Measurements from ENCODE around the gene RMRP. TPM values are rescaled to one million over a fixed set of nuclear protein-coding genes. Genes with fewer than 3 reads are reported as not detected.

RMRP gene
- total and polyA plus RNA-seq, 2 of the 4 experiments (the other 2 are of a cell fraction) = 39.7 to 13,690 TPM

GRCh38 chr9:35681341-35682002, 23.7 kb upstream of the RMRP start:
- ATAC-seq (ENCODE audit: low read depth) = peak; percentile 4
- WGBS, 2 experiments (ENCODE audit: extremely low coverage in 2 of 2, insufficient read length in 1 of 2) = 83% methylated on average over 2 of the region's 3 CpGs; no CpG with 5 or more reads in 1 of the 2 experiments
- Histone ChIP-seq H4K20me1 (ENCODE audit: insufficient read depth, low read length) (peaks cover 66% of the 10 kb centered on the region), H2BK120ac (ENCODE audit: low read depth, low read length) (no peak overlapping the region), H3K9me1 (ENCODE audit: insufficient read depth, low read length) (peaks cover 53% of the 10 kb centered on the region), H3K79me1 (ENCODE audit: low read depth in 1 of 2, low read length in 2 of 2) (peaks cover 13 to 64% of the 10 kb centered on the region in 2 experiments), H3K36me3 (ENCODE audit: control insufficient read depth, insufficient read depth, low read length) (peaks cover 49% of the 10 kb centered on the region), H3K56ac (ENCODE audit: extremely low read depth, insufficient read depth, low read length) (no peak overlapping the region), H4K8ac (ENCODE audit: low read depth in 2 of 2, low read length in 2 of 2) (peak overlapping the region in 1 of 2 experiments; percentile 66; a peak in 2 of 4 replicates), H3K4ac (ENCODE audit: low read depth, low read length) (peak overlapping the region; percentile 69), H2BK20ac (ENCODE audit: low read depth, low read length) (no peak overlapping the region), H2AFZ (replicated peaks; ENCODE audit: low read length, poor library complexity) (peak overlapping the region; percentile 21), H3K18ac (ENCODE audit: low read depth, low read length) (peak overlapping the region; percentile 50), H3K4me2 (ENCODE audit: low read depth, low read length) (no peak overlapping the region), H2BK5ac (ENCODE audit: low read depth, low read length, poor library complexity, severe bottlenecking) (peak overlapping the region; percentile 82), H2AK5ac (ENCODE audit: low read depth, low read length) (peak overlapping the region; percentile 32; the same call in 1 of the 2 replicates), H3K27ac (ENCODE audit: insufficient read depth, low read length) (peak overlapping the region; percentile 47), H2AK9ac (replicated peaks; ENCODE audit: low read depth, low read length, poor library complexity) (peak overlapping the region; percentile 17), H3K9ac (ENCODE audit: low read depth, low read length) (peak overlapping the region; percentile 23; the same call in 1 of the 2 replicates), H3K23ac (ENCODE audit: low read depth, low read length) (peak overlapping the region; percentile 63), H2BK15ac (ENCODE audit: low read depth, low read length) (no peak overlapping the region), H3K4me3 (ENCODE audit: insufficient read depth, low read depth, low read length) (no peak overlapping the region), H4K5ac (ENCODE audit: low read depth, low read length) (peak overlapping the region; percentile 31; the same call in 1 of the 2 replicates), H3K27me3 (ENCODE audit: control insufficient read depth, insufficient read depth, low read length) (no peaks in the 10 kb centered on the region), H4K91ac (ENCODE audit: insufficient read depth, low read depth, low read length) (no peak overlapping the region), H3K9me3 (ENCODE audit: control insufficient read depth, insufficient read depth, low read length) (no peaks in the 10 kb centered on the region), H3K4me1 (ENCODE audit: control insufficient read depth, insufficient read depth, low read length) (peaks cover 52% of the 10 kb centered on the region), H3K14ac (replicated peaks; ENCODE audit: low read depth, low read length) (peak overlapping the region; percentile 53; the same call in 1 of the 2 replicates)
- intact Hi-C loops (cut with micrococcal nuclease) = loop anchor here (2.0 to 10.0 kb wide), 2 partner anchors 17 to 77 kb away; partner anchors contain the start of genes ARHGEF39 and TESK1
- dilution Hi-C loops (cut with HindIII; ENCODE audit: low sequenced_read_pairs, unreplicated experiment) = no loop called here
- BruUV-seq (replicated peaks) = no TSS peak
- CTCF ChIA-PET = no interaction called here
- peak; percentile 51 for DNase-seq
- in situ Hi-C loops (cut with MboI; ENCODE audit: low sequenced_read_pairs) = no loop called here
- TF ChIP-seq RCOR1 (IDR thresholded peaks at IDR 0.05; ENCODE audit: insufficient replicate concordance, low read length) (peak; percentile 10), MXI1 (IDR thresholded peaks at IDR 0.05; ENCODE audit: borderline replicate concordance, low read depth, low read length) (no peak)
- POLR2A ChIA-PET (ENCODE audit: unreplicated experiment) = interaction anchor here (2.0 to 2.7 kb wide), 3 partner anchors 9 to 20 kb away, joined by 8 to 25 read pairs (median 11); partner anchors contain the start of gene TPM2
